Measurements from ENCODE around the gene SNX25.
"Not testable (repeated sequence)": the region's sequence is repeated elsewhere in the genome, so short reads cannot be mapped to it uniquely, and the experiment has no call there.

Gene SNX25

GRCh38 chr4:185323606-185324005 is 114.2 kb downstream of the SNX25 start:
- TF ChIP-seq CTCF (conservative IDR thresholded peaks at IDR 0.05; ENCODE audit: low read depth, low read length): no peak

GRCh38 chr4:185324361-185324760 is 115.0 kb downstream of the SNX25 start:
- not testable (repeated sequence) for H3K9ac ChIP-seq; H3K27me3 ChIP-seq (ENCODE audit: insufficient read depth, low read depth); H3K4me1 ChIP-seq (ENCODE audit: low read depth, poor library complexity, severe bottlenecking); H2AFZ ChIP-seq (ENCODE audit: low read depth); H3K79me2 ChIP-seq (ENCODE audit: insufficient read depth, low read depth); H3K27ac ChIP-seq; H3K4me2 ChIP-seq; H4K20me1 ChIP-seq (ENCODE audit: insufficient read depth); H3K4me3 ChIP-seq (IDR thresholded peaks at IDR 0.05; ENCODE audit: insufficient read depth, low read depth, low read length); H3K36me3 ChIP-seq (ENCODE audit: insufficient read depth)

More at GRCh38 chr4:185323606-185324005, 114.2 kb downstream of the SNX25 start:
- H3K4me1 ChIP-seq (ENCODE audit: low read depth, poor library complexity, severe bottlenecking): peaks cover 1% of the 10 kb centered on the region
- no peaks in the 10 kb centered on the region for H4K20me1 ChIP-seq (ENCODE audit: insufficient read depth)
- H3K27me3 ChIP-seq (ENCODE audit: insufficient read depth, low read depth): no peaks in the 10 kb centered on the region
- H3K4me2 ChIP-seq: no peak overlapping the region
- no peak overlapping the region for H2AFZ ChIP-seq (ENCODE audit: low read depth)
- H3K9ac ChIP-seq: no peak overlapping the region
- no peaks in the 10 kb centered on the region for H3K79me2 ChIP-seq (ENCODE audit: insufficient read depth, low read depth)
- H3K36me3 ChIP-seq (ENCODE audit: insufficient read depth): no peaks in the 10 kb centered on the region
- no peak overlapping the region for H3K4me3 ChIP-seq (IDR thresholded peaks at IDR 0.05; ENCODE audit: insufficient read depth, low read depth, low read length)
- H3K27ac ChIP-seq: no peak overlapping the region

- not testable (repeated sequence) for H3K27ac ChIP-seq; H3K27me3 ChIP-seq (ENCODE audit: insufficient read depth, low read depth)
Observed at GRCh38 chr4:185325721-185326120, 116.3 kb downstream of the SNX25 start.

GRCh38 chr4:185328586-185328985 is 119.2 kb downstream of the SNX25 start:
- H4K20me1 ChIP-seq (ENCODE audit: insufficient read depth): no peaks in the 10 kb centered on the region
- H2AFZ ChIP-seq (ENCODE audit: low read depth): no peak overlapping the region
- no peak overlapping the region for H3K9ac ChIP-seq
- no peaks in the 10 kb centered on the region for H3K79me2 ChIP-seq (ENCODE audit: insufficient read depth, low read depth)
- H3K27ac ChIP-seq: no peak overlapping the region
- H3K4me2 ChIP-seq: no peak overlapping the region
- no peak for TF ChIP-seq CTCF (conservative IDR thresholded peaks at IDR 0.05; ENCODE audit: low read depth, low read length)
- peaks cover 32% of the 10 kb centered on the region for H3K4me1 ChIP-seq (ENCODE audit: low read depth, poor library complexity, severe bottlenecking)
- H3K27me3 ChIP-seq (ENCODE audit: insufficient read depth, low read depth): no peaks in the 10 kb centered on the region
- H3K4me3 ChIP-seq (IDR thresholded peaks at IDR 0.05; ENCODE audit: insufficient read depth, low read depth, low read length): no peak overlapping the region
- no peaks in the 10 kb centered on the region for H3K36me3 ChIP-seq (ENCODE audit: insufficient read depth)

More at GRCh38 chr4:185325721-185326120, 116.3 kb downstream of the SNX25 start:
- H4K20me1 ChIP-seq (ENCODE audit: insufficient read depth); H3K79me2 ChIP-seq (ENCODE audit: insufficient read depth, low read depth); H3K9ac ChIP-seq; H2AFZ ChIP-seq (ENCODE audit: low read depth); H3K4me2 ChIP-seq; H3K36me3 ChIP-seq (ENCODE audit: insufficient read depth); H3K4me3 ChIP-seq (IDR thresholded peaks at IDR 0.05; ENCODE audit: insufficient read depth, low read depth, low read length); H3K4me1 ChIP-seq (ENCODE audit: low read depth, poor library complexity, severe bottlenecking): not testable (repeated sequence)

- not testable (repeated sequence) for H4K20me1 ChIP-seq (ENCODE audit: insufficient read depth); H3K4me2 ChIP-seq; H2AFZ ChIP-seq (ENCODE audit: low read depth); H3K36me3 ChIP-seq (ENCODE audit: insufficient read depth); H3K9ac ChIP-seq; H3K79me2 ChIP-seq (ENCODE audit: insufficient read depth, low read depth); H3K27ac ChIP-seq; H3K27me3 ChIP-seq (ENCODE audit: insufficient read depth, low read depth); H3K4me3 ChIP-seq (IDR thresholded peaks at IDR 0.05; ENCODE audit: insufficient read depth, low read depth, low read length)
- peaks cover 46% of the 10 kb centered on the region for H3K4me1 ChIP-seq (ENCODE audit: low read depth, poor library complexity, severe bottlenecking)
Observed at GRCh38 chr4:185329879-185330510, 120.6 kb downstream of the SNX25 start.

Data from KMS-11 (cell line).